NCI-H2171 (cell line): Measurements from ENCODE around the gene SEMA5A.

Experiments
- DNase-seq: peaks from one replicate; lab custom pipeline; 2025; lab: John Stamatoyannopoulos, UW

The SEMA5A gene

DNA sequence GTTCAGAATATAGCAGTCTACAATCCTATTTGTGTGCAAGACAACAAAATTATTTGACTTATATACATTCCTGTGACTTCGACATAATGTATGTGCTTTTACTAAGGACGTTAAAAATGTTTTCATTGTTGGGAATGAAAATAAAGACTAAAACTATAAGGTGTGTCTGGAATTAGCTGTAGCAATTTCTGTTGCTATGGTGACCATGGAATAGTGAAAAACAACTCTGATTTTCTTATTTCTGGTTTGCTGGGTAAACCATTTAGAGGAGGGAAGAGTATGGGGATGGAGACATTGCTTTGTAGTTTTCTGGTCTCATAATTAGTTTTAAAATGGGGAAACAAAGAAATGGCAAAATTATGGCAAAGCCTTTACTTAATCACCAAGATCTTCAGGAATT is 343.2 kb downstream of the SEMA5A start:
- no peak for DNase-seq

DNA sequence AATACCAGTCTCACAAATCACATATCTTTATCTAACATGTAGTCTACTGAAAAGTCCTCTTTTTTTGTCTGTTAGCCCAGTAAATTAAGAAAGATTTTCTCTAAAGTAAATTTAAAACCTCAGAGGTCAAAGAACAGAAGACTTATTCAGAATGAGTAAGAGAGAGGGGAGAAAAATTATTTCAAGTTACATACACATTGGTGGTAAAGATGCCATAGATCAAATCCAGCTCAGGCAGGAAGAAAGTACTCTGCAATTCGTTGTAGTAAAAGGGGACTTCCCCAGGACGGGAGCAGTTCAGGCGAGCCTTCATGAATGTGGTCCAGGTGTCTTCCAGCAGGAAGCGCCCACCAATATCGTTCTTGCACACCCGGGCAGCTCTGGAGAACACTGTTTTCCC is 344.1 kb downstream of the SEMA5A start:
- no peak for DNase-seq

DNA sequence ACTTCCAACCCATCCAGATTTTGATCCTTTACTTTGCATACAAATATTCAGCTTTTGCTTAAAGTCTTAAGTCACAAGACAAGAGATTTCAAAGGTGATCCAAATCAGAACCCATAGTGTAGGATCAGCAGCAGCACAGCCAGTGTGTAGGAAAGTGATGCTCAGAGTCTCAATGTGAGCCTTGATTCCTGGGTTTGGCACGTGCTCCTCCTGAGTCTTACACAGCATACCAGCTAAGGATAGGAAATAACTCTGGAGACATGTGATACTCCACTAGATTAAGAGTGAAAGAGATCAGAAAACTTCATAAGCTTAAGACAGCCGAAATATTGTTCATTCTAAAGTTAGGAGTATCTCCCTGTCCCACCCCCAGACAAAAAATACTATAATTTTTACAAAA is 344.9 kb downstream of the SEMA5A start:
- DNase-seq = no peak

DNA sequence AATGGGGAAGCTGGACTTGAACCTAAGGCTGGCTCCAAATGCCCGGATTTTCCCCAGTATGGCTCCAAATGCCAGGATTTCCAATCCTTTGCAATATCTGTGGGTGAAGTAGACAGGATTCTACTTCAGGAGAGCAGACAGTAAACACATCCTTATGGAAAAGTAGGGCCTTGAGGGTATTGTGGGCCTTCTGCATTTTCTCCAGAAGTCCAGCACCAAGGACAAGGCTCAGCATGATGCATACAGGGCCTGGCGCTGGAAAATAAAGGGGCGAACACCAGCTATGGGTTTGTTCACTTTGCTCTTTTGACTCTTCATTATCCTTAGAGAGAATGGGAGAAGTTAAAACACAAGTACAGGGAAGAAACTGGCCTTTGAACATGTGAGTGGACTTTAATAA is 347.5 kb downstream of the SEMA5A start:
- DNase-seq = no peak

DNA sequence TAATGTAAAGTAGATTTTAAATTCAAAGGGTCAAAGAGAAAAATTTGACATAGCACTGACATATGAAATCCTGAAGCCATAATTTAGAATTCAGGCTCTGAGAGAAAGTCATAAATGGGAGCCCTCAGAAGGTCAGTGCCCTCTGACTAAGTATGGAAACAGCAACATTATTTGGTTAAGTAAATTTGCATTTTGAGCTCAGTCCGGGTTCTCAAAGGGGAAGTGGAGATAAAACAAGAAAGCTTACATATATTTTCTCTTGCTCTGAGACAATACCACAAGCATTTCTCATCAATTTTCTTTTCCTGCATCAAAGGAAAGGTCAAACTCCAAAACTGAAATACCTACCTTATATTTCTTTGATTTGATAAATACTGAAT is 348.0 kb downstream of the SEMA5A start:
- DNase-seq = no peak

DNA sequence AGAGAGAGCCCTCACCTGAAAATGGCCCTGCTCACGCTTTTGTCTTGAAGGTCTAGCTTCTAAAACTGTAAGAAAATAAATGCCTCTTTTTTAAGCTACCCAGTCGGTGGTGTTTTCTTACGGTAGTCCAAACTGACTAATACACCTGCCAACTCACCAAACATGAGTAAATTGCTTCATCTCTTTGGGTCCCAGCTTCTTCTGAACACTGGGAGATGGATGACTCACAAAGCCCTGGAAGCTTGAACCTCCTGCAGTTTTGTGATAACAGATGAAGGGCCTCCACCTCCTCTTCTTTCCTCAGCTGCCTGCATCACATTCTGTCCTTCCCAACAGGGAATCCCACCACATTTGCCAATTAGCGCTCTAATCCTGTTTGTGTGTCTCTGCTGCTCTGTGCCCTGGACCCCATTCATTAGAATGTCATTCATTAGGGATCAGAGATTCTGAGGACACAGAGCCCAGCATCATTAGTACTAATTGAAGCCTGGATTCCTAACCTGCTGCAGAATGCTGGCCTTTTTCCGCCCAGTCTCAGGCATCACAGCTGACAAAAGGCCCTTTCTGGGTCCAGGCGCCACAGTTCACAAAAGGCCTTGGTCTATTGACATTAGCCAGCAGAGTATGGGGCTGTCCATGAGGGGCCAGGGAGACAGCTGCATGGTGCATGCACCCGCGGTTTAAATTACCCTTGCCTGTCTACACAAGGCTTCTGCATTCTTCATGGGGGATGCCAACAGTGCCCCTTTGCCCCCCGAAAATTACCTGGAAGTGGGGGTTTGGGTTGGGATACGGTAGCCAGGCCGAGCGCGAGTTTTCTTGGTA is 349.3 kb downstream of the SEMA5A start:
- no peak for DNase-seq

DNA sequence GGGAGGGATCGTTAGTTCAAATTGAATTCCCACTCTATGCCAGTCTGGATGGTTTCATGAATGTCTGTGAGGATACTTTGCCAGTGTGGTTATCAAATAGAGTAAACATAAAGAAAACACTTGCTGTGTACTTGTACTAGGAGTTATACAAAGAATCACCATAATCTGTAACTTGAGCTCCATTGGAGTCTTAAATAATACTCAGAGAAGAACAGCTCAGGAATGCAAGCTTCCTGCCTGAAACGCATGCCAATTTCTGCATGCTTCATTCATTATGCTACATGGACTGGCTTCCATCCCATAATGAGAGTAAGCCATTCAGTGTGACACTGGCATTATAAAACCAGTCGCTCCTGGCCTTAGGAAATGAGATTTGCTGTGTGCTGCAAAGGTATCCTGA is 351.4 kb downstream of the SEMA5A start:
- DNase-seq = no peak

DNA sequence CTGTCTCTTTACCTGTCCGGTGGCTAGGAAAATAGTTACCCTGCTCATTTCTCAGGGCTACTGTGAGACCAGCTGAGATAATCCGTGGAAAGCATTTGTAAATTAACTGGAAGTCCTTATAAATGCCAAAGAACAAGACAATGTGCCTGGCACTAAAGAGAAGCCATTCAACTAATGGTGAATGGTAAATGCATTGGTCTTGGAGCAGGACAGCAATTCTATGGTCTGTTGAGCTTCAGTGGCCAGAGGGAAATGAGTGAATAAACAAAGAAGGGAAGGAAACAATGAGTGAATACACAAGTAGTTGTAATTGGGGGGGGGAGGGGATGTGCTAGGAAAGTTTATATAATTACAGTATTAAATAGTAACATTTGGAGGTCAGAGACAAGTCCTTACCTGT is 353.6 kb downstream of the SEMA5A start:
- DNase-seq = no peak

DNA sequence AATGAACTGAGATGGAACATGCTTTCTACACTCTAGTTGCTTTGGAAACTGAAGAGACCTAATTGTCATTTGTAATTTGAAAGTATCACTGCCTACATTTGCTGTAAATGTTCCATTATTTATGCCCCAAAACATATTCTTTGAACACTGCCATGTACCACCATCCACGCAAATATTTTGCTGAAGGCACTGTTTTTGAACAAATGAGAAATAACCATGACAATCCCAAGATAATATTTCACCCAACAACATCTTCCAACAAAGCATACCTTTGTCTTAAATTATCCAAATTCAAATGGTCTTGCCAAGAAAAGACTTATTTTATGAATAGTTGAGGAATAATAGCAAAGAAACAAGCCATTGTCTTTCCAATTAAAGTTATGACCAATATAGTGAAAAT is 356.2 kb downstream of the SEMA5A start:
- DNase-seq = no peak

DNA sequence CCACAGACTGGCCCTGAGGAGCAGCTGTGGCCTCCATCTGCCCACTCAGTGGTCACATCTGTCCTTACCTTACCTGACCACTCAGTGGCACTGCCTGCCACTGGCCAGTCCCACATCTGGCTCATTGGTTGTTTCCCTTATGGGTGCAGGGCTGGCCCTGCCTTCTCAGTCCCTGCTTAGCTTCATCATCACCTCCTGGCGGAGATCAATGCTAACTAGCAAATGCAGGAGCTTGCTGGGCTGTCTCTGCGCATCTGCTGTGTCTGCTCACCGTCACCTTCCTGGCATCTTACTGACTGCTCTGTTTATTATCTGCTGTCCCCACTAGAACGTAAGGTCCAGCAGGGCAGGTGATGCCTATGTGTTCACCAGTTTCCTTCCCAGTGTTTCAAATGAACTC is 356.9 kb downstream of the SEMA5A start:
- DNase-seq = no peak

DNA sequence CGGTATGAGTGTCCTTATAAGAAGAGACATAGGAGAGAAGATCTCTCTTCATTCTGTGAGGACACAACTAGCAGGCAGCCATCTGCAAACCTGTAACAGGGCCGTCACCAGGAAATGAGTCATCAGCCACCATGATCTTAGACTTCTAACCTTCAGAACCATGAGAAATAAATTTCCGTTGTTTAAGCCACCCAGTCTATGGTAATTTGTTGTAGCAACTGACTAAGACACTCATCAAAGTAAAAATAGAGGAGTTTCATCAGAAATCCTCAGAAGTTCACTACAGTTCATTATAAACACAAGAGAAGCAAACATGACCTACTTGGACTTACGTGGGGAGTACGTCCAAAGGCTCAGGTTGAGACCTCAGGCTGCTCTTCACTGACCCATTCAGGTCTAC is 357.7 kb downstream of the SEMA5A start:
- no peak for DNase-seq

DNA sequence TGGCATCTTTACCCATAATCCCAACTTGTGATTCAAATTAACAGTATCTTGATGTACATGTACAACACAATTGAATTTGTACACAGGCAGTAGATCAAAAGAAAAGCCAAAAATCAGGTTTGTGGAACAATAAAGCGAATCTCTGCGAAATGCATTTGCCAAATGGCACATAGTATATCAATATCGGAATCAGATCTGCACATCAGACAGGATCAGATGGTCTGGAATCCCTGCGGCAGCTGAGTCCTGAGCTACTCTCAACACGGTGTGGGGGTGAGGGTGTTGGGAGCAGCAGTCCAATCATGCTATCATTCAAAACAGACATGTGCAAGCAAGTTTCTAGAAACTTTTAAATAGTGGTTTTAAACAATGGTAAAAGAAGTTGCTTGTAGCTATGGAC is 358.3 kb downstream of the SEMA5A start:
- no peak for DNase-seq

DNA sequence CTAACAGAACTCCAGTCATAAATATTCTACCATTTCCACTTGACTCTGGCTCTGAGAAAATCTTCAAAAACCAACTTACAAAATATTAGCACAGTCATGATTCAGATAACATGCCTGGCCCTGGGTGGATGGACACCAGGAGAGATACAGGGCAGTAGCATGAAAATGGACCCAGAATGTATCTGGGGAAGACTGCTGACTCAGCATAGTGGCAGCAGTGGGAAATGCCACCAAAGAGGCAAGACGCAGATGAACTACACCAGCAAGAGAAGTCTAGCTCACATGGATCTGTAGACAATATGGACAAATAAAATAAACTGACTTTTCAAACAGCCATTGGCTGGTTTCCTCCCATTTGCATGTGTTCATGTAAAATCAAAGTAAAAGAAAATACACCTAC is 359.8 kb downstream of the SEMA5A start:
- no peak for DNase-seq

DNA sequence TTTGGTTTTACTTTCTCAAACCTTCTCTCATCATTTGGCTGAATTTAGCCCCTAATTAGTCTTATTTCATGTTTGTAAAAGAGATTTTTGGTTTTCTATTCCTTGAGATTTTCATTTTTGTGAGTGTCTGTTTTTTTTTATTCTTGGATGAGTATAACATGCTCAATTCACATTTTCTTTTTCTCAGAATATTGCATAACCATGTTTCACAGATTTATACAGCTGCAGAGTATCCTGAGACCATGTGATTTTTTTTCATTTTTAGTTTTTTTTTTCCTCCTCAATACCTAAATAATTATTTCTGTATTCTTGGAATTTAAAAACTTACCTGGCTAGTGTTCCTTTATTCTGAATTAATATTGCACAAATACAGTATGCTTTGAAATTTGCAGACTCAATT is 361.9 kb downstream of the SEMA5A start:
- DNase-seq = no peak

DNA sequence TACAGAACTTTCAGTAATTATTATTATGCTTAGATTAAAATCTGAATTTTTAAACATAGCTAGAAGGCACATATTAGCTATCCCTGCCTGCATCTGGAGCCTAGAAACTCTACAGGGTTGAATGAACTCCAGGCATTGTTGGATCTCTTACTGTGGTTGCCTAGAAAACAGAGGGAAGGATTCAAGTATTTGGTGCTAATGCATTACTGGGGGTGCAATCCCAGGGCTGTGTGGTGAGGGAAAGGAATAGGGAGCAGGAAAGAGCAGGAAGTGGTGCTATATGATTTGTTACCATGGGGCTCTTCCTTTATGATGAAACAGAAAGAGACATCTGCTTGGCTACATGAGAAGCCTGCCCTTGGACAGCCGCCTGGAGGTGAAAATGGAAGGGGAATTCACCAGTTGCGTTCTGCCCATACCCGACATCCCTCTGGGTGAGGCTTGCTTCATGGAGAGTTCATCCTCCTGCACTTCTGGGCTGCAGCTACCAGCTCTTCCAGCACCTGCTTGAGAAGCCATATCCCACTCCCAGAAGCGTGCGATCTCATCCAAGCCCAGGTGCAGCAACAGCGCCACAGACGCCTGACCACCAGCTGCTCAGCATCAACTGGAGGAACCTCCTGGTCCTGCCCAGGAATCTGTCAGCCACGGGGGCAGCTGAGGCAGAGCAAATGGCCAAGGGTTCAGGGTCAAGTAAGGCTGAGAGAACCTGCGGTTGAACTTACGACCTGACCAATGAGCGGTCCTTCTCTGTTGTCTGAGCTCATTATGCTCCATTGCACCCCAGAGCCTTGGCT is 362.8 kb downstream of the SEMA5A start:
- no peak for DNase-seq

DNA sequence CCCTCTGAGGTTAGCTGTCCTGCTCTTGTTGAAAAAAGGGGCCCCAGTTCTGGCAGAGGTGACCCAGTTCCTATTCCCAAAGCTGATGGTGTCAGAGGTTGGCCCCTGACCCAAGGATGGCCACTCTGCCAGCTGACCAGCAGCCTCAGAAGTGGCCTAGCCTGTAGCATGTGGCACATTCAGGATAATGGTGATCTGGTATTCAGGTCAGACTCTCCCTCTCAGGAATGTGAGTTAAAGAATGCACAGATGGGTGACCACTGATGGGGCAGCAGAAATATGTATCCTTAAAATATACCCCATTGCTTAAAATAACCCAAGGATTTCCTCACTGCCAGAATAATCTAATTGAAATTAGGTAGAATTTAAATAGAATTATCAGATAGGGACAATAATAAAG is 369.2 kb downstream of the SEMA5A start:
- DNase-seq = no peak

DNA sequence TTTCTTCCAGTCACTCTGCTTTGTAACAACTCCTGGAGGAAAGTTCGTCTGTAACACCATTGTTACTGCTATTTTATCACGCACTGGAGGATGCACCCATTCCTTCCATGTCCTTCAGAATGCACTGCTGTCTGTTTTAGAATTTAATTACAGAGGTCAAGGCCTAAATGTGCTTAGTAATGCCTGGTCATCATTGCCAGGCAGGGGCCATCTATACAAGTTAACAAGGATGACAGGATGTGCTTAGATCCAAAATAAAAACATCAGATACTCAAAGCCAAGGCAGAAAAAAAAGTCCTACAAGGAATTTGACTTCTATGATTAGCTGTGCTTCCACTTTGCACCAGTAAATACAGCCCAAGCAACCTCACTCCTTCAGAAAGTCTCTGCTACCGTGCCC is 371.4 kb downstream of the SEMA5A start:
- DNase-seq = no peak

DNA sequence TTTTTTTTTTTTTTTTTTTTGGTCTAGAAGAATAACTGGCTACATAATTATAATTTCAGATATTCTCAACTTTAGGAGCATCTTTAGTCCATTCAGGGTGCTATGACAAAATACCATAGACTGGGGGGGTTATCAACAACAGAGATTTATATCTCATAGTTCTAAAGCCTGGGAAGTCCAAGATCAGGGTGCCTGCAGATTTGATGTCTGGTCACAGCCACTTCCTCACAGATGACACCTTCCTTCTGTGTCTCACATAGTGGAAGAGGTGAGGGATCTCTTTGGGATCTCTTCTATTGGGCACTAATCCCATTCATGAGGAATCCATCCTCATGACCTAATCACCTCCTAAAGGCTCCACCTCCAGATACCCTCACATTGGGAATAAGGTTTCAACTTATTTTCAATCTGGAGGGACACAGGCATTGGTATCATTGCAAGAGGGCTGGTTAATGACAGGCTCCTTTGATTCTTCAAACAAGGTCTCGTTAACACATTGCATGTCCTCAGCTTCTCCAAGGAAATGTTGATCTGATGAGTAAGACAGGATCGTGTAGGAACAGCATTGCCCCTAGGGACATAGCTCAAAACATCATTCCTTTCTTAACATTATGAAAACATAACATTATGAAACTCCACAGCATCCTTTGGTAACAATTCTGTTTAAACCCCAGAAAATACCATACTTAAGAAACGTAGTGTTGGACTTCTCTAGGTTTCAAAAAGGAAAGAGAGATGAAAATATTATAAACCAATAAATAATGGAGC is 372.4 kb downstream of the SEMA5A start:
- no peak for DNase-seq

DNA sequence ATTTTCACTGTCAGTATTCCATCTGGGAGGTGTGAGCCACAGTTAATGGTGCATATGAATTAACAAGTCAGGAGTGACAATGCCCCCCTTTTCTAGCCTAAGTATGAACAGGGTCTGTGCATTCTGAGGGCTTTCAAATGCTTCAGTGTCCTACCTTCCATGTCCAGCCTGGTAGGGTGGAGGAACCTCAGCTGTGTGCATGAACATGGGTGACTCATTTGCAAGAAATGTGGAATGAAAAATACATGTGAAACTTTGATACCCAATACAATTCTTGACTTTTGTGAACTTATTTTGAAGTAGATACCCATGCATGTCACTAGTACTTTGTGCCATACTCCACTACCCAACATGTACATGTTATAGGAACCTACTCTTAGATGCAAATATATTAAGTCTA is 375.8 kb downstream of the SEMA5A start:
- DNase-seq = no peak

DNA sequence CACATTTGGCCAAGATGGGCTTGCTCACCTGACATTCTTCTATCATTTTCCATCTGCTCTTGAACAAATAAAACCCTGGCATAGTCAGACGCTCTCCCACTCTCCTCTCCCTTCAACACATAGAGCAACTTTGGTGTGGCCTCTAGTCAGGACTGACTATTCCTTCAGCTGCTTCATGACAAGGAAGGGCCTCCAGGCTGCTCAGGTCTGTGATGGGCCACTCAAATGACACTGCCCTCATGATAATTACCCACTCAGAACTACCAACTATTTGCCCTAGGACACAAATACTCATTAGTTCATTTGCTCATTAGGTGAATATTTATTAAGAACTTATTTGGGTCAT is 376.3 kb downstream of the SEMA5A start:
- DNase-seq = no peak

DNA sequence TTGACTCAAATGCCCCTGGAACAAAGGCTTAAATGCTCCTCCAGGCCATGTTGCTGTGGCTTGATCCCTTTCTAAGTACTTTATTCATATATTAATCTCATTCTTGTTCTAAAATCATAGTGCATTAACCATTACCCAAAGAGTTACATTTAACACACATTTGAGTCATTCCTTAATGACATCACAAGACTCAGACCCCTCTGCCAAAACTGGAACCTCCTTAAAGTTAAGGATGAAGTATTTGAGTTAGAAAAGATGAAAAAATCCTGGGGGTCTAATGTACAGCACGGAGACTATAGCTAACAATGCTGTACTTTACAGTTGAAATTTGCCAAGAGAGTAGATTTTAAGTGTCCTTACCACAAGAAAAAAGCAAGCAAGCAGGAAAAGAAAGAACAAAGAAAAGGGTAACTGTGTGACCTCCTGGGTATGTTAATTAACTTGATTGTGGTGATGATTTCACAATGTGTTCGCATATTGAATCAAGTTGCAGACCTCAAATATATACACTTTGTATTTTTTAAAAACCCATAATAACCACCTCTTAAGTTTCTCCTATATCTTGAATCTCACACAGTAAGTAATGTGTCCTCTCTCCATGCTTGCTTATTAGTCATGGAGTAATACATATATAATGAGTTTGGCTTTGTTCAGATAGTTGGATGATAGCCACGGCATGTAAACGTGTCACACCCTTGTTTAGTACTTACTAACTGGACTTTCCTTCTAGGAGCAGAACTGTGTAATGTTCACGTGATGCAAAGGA is 376.9 kb downstream of the SEMA5A start:
- no peak for DNase-seq
